Measurements from ENCODE around the gene WFDC12.
A peak's percentile ranks its signal among the peaks of the same experiment; 100 is the strongest.
"Not testable (repeated sequence)": the region's sequence is repeated elsewhere in the genome, so short reads cannot be mapped to it uniquely, and the experiment has no call there.

Gene WFDC12, protein sequence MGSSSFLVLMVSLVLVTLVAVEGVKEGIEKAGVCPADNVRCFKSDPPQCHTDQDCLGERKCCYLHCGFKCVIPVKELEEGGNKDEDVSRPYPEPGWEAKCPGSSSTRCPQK

GRCh38 chr20:45124365-45124764 lies at the start of gene WFDC12:
Gene WFDC12 (minus strand): TSS chr20:45124465. CDS start chr20:45124447, 18 bp downstream.
- no peak for DNase-seq

GRCh38 chr20:45173522-45173921 lies 49.3 kb upstream of the WFDC12 start:
- DNase-seq = no peak

DNA sequence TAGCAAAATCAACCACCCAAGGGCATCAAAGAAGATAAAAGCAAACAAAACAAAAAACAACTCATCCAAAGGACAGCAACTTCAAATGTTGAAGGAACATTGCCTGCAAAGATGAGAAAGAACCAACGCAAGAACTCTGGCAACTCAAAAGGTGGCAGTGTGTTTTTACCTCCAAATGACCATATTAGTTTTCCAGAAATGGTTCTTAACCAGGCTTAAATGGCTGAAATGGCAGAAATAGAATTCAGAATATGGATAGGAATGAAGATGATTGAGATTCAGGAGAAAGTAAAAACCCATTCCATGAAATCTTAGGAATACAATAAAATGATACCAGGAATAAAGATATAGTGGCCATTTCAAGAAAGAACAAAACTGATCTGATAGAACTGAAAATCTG lies 40.6 kb upstream of the WFDC12 start:
- DNase-seq = no peak

DNA sequence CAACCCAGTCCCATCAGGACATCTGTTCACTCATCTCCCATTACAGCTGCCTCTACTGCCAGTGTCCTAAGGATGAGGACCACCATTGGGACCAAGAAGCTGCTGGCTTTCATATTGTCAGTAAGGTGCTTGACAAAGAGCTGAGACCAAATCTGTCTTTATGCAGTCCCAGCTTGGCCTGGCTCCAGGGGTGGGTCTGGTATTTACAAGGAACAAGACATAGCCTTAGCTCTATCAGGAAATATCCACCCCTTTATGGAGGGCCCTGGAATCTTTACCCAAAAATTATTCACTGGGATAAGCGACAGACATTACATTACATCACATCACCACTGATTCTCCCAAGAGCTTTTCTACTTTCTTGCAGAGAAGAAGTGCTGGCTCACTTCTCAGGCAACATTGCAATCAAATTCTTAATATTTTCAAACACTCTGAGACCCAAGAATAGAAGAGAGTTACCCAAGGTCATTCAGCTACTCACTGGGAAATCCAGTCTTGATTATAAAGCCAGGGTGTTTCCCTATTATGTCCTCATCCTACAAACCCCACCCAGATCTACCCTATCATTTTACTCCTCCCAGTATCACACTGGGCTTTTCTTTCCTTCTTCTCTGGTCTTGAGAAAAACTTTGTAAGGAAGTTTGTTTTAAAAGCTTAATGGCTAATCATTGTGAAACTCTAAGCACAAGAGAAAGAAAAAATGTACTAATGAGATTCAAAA lies 39.0 kb upstream of the WFDC12 start:
- DNase-seq = no peak

DNA sequence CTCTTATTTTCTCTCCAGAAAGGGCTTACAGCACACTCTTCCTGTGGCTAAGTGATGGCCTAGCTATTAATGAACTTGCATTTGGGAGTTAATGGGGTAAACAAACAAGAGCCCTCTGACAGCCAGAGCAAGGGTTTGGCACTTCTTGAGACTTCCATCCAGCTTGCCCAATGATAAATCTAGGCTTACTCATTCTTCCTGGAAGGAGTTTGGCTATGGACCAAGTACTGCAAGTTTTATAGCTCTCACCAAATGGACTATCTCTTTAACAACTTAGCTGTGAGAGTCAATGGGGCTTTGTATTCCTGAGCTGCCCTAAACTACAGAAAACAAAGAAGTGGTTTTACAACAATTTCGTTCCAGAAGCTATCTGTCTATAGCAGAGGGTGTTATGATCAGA lies 33.7 kb upstream of the WFDC12 start:
- DNase-seq = no peak

DNA sequence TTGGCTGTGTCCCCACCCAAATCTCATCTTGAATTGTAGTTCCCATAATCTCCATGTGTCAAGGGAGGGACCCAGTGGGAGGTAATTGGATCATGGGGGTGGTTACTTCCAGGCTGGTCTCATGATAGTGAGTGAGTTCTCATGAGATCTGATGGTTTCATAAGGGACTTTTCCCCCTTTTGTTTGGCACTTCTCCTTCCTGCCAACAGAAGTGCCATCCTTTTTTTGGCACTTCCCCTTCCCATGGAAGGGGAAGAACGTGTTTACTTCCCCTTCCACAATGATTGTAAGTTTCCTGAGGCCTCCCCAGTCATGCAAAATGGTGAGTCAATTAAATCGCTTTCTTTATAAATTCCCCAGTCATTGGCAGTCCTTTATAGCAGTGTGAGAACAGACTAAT lies 32.4 kb upstream of the WFDC12 start:
- no peak for DNase-seq

DNA sequence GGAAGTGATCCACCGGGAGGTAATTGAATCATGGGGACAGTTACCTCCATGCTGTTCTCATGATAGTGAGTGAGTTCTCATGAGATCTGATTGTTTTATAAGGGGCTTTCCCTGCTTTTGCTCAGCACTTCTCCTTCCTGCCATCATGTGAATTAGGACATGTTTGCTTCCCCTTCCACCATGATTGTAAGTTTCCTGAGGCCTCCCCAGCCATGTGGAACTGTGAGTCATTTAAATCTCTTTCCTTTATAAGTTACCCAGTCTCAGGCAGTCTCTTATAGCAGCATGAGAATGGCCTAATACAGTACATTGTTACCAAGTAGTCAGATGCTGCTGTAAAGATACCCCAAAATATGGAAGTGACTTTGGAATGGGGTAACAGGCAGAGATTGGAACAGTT lies 30.5 kb upstream of the WFDC12 start:
- DNase-seq = not testable (repeated sequence)

GRCh38 chr20:45154183-45154582 lies 29.9 kb upstream of the WFDC12 start:
- DNase-seq = no peak

- DNase-seq = no peak
These were observed 29.5 kb upstream of the WFDC12 start for GRCh38 chr20:45153752-45154151.

- DNase-seq = no peak
These were observed 28.9 kb upstream of the WFDC12 start for GRCh38 chr20:45153147-45153546.

DNA sequence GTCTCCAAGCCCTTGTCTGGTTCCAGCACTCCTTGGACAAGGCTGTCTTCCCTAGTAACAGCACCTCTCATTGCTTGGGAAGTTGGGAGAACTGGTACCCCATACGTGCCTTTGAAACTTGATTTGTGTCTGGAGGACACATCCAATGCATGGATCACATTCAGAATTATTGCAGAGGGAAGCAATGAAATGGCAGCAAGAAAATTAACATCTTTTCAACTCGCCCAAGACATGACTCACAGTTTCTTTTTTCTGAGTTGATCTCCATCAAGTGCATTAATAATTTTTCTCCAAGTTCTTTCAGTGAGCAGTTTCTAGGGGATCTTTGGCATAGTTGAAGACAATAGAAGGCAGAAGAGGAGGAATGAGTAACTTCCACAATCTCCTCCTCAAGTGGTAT lies 28.1 kb upstream of the WFDC12 start:
- no peak for DNase-seq

DNA sequence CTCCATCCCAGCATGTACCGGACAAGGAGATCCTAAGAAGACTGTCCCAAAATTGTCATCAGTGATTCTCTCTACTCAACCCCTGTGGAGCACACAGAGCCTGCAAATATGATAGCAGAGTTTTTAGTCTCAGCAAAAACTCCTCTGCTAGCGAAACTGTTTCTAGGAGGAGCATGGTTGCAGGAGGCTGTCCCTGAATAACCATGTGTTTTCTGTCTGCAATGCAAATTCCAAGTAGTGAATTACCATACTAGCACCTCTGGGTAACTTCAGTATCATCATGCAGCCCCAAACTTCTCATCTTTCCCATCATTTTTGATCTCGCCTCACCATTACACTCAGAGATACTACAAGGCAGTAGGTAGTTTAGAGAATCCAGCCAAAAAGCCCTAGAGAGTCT lies 24.8 kb upstream of the WFDC12 start:
- DNase-seq = no peak

DNA sequence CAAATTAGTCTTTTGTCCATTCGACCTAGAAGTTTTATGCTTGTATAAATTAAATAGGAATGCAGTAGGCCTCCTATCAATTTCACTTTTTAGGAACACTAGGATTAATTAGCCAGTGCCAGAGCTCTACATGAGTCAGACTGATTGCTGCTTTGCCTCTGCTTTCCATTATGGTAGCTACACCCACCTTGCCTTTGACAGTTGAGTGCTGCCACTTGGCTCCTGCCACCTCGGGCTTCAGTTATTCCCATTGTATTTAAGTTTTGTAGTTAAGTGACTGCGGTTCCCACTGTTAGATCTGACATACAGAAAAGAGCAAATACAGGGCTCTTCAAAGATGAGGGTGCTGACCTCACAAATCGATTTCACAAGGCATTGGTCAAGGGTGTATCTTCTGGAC lies 16.6 kb upstream of the WFDC12 start:
- no peak for DNase-seq

DNA sequence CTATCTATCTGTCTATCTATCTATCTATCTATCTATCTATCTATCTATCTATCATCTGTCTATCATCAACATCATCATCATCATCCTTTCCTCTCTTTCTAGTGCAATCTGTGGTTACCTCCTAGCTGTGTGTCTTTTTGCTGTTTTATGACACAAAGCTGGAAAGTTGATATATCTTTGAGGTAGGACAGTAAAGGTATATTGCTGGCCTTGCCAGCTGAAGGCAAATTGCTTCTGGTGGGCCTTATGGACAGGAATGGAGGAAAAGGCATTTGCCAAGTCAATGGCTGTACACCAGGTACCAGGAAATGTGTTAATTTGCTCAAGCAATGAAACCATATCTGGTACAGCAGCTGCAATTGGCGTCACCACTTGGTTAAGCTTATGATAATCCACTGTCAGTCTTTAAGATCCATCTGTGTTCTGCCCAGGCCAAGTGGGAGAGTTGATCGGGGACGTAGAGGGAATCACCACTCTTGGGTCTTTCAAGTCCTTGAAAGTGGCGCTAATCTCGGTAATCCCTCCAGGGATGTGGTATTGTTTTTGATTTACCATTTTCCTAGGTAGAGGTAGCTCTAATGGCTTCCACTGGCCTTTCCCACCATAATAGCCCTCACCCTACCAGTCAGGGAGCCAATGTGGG lies 15.6 kb upstream of the WFDC12 start:
- DNase-seq = not testable (repeated sequence)

GRCh38 chr20:45138561-45139300 lies 14.5 kb upstream of the WFDC12 start:
- DNase-seq = peak; percentile 39

- DNase-seq = no peak
These were observed 12.6 kb upstream of the WFDC12 start for GRCh38 chr20:45136911-45137310.

DNA sequence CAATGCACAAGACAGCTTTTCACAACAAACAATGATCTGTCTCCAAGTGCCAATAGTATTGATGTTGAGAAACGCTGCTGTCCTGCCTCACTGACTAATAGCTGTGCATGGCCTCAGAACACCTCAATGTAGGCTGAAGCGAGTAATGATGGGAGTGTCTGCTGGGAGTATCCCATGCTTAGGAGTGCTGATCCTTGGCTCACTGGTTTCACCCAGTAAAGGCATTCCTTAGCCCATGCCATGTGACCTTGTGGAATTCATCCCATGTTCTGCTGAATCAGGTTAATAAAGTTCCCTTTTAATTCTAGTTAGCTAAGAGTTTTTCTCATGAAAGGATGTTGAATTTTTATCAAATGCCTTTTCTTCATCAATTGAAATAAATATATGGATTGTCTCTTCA lies 3.8 kb upstream of the WFDC12 start:
- no peak for DNase-seq

DNA sequence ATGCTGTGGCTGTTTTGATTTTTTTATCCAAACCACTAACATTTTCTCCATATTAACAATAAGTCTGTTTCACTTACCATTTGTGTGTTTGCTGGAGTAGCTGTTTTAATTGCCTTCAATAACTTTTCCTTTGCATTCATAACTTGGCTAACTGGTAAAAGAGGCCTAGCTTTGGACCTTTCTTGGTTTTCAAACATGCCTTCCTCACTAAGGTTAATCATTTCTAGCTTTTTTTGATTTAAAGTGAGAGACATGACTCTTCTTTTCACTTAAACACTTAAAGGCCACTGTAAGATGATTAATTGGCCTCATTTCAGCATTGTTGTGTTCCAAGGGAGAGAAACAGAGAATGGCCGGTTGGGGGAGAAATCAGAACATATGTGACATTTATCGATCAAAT lies 2.9 kb downstream of the WFDC12 start:
- DNase-seq = no peak

GRCh38 chr20:45119556-45120266 lies 4.6 kb downstream of the WFDC12 start:
- no peak for DNase-seq

GRCh38 chr20:45118028-45118427 lies 6.2 kb downstream of the WFDC12 start:
- DNase-seq = no peak

GRCh38 chr20:45117581-45117980 lies 6.7 kb downstream of the WFDC12 start:
- no peak for DNase-seq

- no peak for DNase-seq
These were observed 8.4 kb downstream of the WFDC12 start for GRCh38 chr20:45115829-45116228.

DNA sequence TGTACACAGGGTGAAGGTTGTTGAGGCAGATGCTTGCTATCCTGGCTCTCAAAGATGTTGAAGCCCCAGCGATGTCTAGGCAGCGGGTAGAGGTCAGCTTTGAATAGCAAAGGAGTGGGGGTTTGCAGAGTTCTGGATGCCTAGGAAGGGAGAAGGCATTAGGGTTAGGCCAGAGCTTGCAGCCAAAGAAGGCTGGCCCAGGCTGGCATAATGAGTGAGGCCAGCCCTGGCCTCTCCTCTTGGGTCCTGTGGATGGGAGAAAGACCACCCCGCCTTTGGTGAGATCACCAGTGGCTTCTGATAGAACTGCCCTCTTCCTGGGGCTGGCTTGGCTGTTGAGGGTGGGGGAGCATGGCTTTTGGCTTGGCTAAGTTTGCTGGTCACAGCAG lies 8.9 kb downstream of the WFDC12 start:
- DNase-seq = no peak
